GM19351 (cell line): ENCODE measurements around the gene PHLPP1.

ENCODE experiments used
- ATAC-seq: cut with Tn5 transposase; IDR thresholded peaks from one replicate; pipeline ENCODE4 v1.9.1; 2021; ENCODE audit warnings: mild to moderate bottlenecking, moderate library complexity; ENCODE audit not compliant: unreplicated experiment

Gene PHLPP1

GRCh38 chr18:62933261-62933887 lies 218.0 kb downstream of the PHLPP1 start:
- no peak for ATAC-seq

- ATAC-seq: no peak
Measured at GRCh38 chr18:62935994-62936393, 220.7 kb downstream of the PHLPP1 start.

GRCh38 chr18:62937065-62937464 lies 221.7 kb downstream of the PHLPP1 start:
- no peak for ATAC-seq

- no peak for ATAC-seq
Measured at GRCh38 chr18:62938006-62938405, 222.7 kb downstream of the PHLPP1 start.

GRCh38 chr18:62938487-62938886 lies 223.1 kb downstream of the PHLPP1 start:
- peak; percentile 80 for ATAC-seq

GRCh38 chr18:62939433-62939832 lies 224.1 kb downstream of the PHLPP1 start:
- no peak for ATAC-seq

- ATAC-seq: no peak
Measured at GRCh38 chr18:62939926-62940325, 224.6 kb downstream of the PHLPP1 start.

GRCh38 chr18:62942578-62942977 lies 227.2 kb downstream of the PHLPP1 start:
- ATAC-seq: no peak

- no peak for ATAC-seq
Measured at GRCh38 chr18:62944454-62944853, 229.1 kb downstream of the PHLPP1 start.

GRCh38 chr18:62948788-62949187 lies 233.4 kb downstream of the PHLPP1 start:
- no peak for ATAC-seq

GRCh38 chr18:62950246-62950645 lies 234.9 kb downstream of the PHLPP1 start:
- ATAC-seq: no peak

- no peak for ATAC-seq
Measured at GRCh38 chr18:62952807-62953206, 237.5 kb downstream of the PHLPP1 start.

- no peak for ATAC-seq
Measured at GRCh38 chr18:62953663-62954062, 238.3 kb downstream of the PHLPP1 start.

GRCh38 chr18:62954366-62954765 lies 239.0 kb downstream of the PHLPP1 start:
- ATAC-seq: no peak

GRCh38 chr18:62957885-62958472 lies 242.6 kb downstream of the PHLPP1 start:
- no peak for ATAC-seq

- ATAC-seq: no peak
Measured at GRCh38 chr18:62959481-62959880, 244.1 kb downstream of the PHLPP1 start.

GRCh38 chr18:62963507-62963906 lies 248.2 kb downstream of the PHLPP1 start:
- ATAC-seq: no peak

- ATAC-seq: no peak
Measured at GRCh38 chr18:62964432-62964831, 249.1 kb downstream of the PHLPP1 start.

GRCh38 chr18:62967089-62967488 lies 251.7 kb downstream of the PHLPP1 start:
- no peak for ATAC-seq

- ATAC-seq: no peak
Measured at GRCh38 chr18:62973689-62974088, 258.3 kb downstream of the PHLPP1 start.

GRCh38 chr18:62974388-62974787 lies 259.0 kb downstream of the PHLPP1 start:
- no peak for ATAC-seq

GRCh38 chr18:62974928-62975675 lies 259.8 kb downstream of the PHLPP1 start:
- ATAC-seq: no peak
